GM18870 (cell line): ENCODE results near the gene FAF2.

Experiments
- ATAC-seq: cut with Tn5 transposase; IDR thresholded peaks from one replicate; pipeline ENCODE4 v1.9.1; 2021; ENCODE audit warnings: moderate library complexity; ENCODE audit not compliant: unreplicated experiment

Gene FAF2

DNA sequence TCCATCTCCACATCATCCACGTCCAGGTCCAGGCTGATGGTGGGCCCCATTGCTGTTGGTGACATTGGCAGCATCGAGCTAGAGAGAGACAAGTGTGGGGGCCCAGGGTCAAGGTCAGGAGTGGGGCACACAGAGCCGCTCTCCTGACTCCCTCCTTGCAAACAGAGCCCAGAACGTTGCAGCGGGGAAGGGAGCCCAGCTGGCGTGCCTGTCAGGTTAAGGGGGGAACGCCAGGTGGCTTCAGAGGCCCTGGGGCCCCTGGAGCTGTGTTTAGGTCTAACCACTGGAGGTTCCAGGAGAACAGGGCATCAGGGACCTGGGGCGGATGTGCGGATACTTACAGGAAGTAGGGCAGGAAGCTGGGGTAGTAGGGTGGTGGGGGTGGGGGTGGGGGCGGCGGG, 81.6 kb downstream of the FAF2 start:
- ATAC-seq = no peak

DNA sequence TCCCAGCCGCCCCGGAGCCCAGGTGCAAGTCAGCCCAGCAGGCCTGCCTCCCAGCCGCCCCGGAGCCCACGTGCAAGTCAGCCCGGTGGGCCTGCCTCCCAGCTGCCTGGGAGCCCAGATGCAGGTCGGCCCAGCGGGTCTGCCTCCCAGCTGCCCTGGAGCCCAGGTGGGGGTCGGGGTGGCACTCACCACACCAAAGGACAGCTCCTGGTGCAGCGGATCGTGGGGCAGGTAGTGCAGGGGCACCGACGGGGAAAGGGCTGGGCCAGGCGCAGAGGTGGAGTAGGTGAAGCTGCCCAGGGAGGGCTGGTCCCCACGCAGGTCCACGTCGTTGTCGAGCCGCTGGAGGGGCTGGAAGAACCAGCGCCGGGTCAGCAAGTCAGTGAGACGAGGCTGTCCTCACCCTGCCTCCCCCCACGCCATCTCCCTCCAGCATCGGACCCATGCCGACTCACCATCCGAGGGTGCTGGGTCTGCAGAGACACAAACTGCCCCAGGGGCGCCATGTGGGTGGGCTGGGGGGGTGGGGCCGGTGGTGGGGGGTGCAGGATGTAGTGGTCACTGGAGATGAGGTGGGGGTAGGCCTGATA, 82.3 kb downstream of the FAF2 start:
- no peak for ATAC-seq

DNA sequence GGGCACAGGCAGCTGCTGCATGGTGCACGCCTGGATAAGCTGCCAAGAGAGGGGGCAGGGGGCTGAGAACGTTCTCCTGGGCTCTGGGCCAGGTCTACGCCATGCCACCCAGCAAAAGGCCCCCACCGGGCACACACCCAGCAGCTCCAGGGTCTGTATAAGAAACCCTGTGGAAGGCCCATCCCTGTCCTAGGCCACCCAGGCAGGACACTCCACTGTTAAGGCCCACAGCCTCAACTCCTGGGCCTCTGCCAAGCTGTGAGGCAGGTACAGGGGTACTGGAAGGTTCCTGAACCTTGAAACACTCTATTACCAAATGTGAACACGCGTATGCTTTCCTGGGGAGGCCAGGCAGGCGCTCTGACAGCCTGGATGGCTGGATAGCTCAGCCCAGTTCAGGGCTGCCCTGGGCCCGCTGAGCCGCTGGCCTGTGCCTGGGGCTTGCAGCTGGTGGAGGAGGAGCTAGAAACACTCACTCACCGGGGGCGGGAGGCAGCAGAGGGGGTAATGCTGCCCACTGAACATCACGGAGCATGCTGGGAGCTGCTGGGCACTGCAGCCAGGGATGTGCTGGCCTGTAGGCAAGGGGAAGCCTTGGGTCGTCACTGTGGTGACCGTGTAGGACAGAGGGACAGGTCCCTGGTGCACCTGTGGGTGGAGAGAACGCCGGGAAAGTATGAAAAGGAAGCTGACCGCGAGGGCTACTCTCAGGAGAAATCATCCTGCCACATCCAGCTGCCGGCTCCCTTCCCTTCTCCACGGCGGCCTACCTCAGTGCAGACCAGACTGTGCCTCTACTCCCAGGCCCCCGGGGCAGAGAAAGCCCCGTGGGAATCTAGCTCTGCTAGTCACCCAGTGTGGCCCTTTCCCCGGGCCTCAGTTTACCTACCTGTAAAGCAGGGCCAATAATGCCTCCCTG, 83.1 kb downstream of the FAF2 start:
- no peak for ATAC-seq

DNA sequence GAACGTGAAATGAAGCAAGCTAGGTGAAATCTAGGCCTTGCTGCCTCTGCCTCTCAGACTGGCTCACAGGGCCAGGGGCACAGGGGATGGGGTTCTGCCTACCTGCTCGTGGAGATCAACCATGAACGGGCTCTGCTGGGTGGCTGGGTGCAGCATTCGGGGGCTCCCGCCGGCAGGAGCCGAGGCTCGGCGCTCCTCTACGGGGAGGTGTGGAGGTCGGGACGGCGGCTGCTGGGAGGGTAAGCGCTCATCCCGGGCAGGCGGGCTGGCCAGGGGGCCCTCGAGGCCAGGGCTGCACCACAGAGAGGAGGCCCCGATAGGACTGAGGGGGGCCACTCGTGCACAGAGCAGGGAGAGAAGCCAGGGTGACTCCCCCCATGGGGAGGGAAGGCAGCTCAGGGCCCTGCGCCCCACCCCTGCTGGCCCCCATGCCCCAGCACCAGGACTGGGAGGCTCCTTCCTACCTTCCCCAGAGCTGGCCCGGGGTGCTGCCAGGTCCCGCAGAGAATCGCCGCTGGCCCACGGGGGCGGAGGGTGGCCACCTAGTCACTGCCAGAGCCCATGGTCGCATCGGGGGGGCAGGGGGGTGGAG, 83.8 kb downstream of the FAF2 start:
- ATAC-seq = no peak

DNA sequence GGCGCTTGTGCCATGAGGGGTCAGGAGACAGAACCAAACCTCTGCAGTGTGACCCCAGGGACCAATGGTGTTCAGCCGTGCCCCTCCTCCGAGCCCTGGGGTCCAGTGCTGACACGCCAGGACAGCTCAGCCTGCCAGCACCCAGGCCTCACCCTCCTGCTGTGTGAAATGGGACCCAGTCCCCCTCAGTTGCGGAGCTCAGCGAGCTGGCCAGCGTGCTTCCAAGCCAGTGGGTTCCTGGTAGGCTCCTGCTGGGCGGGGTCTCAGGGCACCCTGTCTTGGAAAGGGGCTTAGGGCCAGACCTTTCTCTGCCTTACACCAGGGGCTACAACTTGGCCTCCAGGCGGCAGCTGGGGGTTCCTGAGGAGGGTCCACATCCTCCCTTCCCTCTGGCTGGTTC, 84.6 kb downstream of the FAF2 start:
- ATAC-seq = no peak

DNA sequence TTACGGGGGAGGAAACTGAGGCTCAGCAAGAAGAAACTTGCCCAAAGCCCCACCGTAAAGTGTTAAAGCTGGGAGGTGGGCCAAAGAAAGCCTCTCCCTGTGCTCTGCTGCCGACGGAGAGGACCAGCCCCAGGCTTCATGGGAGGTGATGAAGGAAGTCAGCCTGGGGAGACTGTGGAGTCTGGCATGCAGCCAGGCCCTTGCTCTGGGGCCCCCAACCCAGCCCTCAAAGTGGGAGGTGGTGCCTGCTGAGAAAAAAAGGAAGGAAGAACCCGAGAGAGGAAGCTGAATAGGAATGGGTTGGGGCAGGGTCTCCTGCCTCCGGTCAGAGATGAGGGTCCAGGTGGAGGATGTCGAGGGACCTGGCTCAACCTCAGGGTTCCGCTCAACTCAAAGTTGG, 85.2 kb downstream of the FAF2 start:
- no peak for ATAC-seq

DNA sequence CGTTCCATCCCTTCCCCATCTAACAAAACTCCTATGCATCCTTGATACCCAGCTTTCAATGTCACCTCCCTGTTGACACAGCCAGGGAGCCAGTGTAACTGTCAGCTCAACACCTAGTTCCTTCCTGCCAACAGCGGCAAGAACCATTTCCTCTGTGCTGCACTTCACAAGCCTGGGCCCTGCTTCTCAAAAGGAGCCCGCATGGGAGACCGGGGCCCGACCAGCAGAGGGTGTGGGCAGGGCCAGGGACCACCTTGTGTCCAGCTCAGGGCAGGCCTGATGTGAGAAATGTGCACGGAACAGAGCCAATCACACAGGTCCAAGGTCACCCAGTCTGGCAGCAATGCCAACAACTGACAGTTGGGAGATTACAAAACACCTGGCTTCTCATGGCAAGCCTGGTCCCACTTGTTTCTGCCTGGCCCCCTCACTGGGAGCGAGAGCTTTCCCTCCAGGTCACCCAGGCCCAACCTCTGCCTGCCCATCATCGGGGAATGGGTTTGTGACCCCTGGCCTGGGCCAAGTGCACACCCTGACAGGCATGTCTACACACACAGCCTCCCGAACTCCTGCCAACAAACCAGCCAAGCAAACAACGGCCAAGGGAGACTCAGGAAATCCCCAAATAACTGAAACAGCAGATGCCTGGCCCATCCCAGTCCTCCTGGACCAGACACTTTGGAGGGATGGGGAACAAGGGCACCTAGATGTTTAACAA, 85.9 kb downstream of the FAF2 start:
- ATAC-seq = no peak

DNA sequence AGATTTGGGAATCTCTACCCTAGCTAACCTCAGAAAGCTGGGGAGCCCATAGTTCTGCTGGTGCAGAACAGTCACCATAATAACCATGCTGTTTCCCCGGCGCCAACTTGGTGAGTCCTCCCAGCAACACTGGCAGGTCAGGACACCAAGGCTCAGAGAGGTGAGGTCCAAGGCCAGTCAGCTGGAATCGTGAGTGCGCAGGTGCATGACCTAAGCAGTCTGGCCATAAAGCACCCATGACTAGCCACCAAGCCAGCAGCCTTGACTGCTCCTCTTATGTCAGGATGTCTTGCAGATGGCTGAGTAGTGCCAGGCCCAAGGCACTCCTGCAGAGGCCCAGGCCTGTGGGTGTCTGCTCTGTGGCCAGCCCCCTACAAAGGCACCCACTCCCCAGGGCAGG, 86.5 kb downstream of the FAF2 start:
- ATAC-seq = no peak

DNA sequence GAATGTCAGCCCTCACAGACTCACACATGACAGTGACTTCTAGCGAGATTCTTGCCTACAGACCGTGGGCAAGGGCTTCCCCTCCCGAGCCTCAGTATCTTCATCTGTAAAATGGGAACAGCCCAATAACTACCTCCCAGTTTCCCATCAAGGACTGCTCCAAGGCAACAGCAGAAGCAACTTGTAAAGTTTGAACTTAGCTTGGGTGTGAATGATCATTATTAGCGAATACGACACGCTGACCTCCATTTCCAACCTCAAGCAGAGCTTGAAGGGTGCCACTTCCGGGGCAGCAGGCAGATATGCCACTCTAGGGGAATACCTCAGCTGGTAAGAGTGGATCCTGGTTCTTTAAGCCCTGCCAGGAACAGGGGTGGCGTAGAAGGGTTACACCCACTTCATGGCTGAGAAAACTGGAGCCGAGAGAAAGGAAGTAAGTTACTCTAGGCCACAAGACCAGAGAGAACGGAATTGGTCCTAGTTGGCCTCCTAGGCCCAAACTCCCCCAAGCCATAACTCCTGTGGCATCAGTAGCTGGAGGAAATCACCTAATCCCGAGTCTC, 87.0 kb downstream of the FAF2 start:
- ATAC-seq = no peak

DNA sequence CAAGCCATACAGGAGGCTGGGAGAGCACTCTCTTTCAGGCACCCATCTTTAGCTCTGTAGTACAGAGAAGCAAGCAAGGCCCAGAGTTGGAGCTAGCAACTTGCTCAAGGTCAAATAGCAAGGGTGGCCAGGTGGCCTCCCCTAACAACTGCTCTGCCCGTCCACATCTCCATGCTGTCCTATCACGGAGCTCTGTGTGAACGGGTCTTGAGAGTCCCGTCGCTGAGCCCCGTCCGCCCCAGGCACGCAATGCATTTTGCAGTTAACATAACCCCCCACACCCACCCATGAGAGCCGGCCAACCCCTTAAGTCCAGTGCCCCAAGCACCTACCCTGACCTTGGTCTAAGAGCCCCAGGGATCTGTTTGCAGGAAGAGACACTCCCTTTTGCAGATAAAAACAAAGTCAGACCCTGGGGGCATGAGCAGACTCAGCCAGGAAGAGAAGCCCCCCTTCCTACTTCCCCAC, 87.5 kb downstream of the FAF2 start:
- no peak for ATAC-seq

DNA sequence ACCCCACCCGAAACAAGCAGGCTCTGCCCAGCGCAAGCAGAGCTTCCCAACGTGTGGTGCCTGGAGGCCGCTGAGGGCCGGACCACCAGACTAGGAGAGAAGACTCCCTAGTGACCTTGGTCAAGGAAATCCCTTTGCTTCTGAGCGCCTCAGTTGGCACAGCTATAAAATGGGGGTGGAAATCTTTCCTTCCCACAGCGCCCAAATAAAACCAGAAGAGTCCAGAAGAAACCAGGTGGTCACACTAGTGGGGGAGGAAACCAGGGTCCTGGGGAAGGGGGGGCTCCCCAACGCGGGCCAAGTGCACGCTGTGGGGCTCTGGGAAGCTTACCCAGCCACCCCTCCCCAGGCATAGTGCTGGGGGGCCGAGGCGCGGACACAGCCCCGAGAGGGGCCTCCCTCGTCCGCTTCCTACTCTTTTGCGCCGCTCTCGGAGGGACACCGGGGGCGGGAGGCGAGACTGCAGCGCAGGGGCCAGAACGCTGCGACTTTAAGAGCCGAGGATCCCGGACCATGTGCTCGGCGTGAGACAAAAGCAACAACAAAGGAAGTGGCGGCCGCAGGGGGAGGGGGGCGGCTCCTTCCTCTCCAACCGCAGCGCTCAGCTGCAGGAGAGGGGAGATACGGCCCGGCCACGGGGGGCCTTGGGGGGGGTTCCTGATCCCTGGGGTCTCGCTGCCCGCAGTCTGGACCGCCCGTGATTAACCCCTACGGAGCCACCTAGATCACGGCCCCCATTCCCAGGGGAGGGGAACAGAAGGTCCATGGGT, 88.1 kb downstream of the FAF2 start:
- ATAC-seq = no peak

DNA sequence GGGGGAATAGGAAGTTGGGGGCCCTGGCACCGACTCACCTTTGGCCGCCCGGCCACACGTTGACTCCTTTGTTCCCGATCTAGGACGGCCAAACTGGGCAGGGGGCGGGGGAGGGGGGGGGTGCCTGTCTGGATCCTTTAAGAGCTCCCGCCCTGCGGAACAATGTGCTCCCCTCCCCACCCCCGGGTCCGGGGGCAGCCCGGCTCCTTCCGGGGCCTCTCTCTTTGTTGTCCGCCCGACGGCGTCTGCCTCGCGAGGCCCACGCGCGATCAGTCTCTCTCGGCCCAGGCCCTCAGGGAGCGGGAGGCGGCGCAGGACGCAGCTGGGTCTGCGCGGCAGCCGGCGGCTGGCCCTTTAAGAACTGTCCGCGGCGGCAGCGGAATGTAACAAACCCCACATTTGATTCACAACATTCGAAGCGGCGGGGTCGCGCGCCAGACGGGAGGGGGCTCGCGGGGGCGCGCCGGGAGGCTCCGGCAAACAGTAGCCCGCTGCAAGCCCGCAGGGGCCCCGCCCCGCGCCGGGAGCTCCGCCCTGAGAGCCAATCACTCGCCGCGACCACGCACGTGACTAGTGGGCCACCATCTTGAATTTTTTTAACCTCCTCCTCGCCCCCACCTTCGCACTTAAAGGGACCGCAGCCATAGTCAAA, 88.8 kb downstream of the FAF2 start, which contains the start of gene RNF44:
Gene RNF44 (minus strand): TSS at position 501 of the 652 bp plus-strand sequence. CDS start 4,930 bp downstream, outside the sequence.
- ATAC-seq = peak; percentile 36

DNA sequence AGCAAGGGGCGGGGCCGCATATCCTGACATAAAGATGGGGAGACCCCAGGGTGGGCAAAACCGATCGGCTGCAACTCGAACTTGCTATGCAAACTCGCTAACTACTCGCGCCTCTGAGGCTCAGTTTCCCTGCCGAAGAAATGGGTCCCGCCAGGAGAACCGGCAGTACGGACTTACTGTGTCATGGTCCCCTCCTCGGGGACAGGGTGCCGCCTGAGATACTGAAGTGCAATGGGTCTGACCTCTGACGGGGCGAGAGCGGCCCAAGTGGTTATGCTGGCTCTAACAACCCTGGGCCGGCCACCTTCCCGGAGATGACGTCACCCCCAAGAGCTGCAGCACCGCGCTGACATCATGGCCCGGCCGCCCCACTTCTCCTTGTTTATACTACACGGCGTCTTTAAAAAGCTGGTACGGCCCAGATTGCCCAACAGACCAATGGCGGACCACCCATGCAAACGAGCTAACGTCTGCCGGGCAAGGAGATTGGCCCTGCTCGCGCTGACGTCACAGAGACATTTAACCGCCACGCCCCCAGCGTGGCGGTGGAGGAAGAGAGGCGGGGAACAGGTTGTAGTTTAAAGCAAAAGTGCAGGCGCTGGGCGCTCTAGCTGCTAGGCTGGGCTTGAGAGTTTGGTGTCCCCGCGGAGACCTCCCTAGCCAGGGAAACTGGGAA, 89.5 kb downstream of the FAF2 start:
- ATAC-seq = peak; percentile 61

DNA sequence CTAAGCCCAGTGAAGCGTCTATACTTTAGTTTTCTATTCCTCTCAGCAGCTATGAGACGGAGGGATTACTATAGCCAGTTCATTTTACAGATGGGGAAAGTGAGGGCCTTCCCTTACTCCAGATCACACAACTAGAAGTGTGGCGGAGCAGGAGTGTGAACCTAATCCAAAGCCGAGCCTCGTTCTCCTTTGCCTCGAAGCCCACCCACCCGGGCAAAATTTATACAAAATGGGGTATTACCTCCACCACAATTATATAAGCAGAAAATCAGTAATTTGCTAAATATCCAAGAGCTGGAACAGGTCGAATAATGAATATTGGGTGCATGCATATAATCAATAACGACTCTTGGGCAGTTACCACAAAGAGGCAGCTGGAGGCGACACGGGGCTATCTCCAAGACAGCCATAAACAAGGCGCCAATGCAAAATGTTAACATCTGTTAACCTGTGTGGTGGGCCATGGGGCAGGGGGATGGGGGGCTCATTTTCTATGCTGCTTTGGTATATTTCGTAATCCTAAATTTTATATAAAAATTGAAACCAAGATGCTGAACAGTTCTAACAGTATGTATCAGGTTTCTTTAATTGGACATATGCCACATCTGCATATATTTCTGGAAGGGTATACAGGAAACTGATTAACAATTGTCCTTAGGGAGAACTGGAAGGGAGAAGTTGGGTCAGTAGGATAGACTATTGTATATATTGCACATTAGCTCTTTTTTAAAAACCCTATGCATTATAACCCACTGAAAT, 90.2 kb downstream of the FAF2 start:
- no peak for ATAC-seq

DNA sequence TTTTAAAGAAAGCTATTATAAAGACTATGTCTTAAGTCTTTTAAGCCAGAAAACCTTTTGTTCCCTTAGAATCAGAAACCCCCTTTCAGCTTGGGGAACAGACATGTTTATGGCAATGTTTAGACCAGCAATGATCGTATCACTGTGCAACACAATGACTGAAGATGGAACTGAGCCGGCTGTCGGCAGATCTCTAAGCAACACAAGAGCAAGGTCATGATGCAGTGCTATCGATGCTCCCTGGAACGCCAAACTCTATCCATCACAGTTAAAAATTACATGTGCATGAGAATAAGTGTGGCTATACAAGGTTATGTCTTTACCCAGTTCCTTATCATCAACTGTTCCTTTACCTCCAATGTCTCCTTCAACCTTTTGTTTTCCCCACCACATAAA, 90.8 kb downstream of the FAF2 start:
- no peak for ATAC-seq

DNA sequence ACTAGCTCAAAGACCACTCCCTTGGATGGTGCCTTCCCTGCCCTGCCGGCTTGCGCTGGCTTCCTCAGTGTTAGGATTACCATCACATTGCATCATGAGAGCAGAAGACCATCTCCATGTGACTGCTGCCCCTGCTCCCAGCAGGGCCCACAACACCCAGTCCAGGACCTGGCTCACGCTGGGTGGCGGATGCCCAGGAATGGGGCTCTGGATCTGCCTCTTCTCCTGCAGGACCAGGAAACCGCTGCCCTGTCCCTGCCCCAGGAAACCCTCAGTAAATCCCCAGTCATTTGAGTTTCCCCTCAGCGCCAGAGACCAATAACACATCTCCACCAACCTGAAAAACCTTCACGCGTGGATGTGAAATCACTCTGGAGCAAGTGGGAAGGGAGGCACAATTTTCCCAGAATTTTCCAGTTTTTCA, 92.3 kb downstream of the FAF2 start:
- no peak for ATAC-seq

DNA sequence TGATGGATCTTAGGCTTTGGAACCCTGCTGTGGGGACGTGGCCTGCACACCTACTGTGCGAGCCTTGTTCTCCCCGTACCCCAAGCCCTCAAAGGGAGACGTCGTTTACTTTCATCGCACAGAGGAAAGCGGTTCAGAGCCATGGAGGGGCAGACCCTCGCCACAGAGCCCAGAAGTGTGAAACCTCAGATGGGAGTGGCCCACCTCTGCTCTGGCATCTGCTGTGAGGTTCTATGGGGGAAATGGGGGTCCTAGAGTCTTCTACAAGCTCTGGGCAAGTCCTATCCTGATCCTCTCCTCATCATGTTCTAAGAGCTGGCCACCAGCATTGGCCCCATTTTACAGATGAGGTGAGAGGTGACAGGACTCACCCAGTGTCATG, 92.8 kb downstream of the FAF2 start:
- ATAC-seq = no peak

DNA sequence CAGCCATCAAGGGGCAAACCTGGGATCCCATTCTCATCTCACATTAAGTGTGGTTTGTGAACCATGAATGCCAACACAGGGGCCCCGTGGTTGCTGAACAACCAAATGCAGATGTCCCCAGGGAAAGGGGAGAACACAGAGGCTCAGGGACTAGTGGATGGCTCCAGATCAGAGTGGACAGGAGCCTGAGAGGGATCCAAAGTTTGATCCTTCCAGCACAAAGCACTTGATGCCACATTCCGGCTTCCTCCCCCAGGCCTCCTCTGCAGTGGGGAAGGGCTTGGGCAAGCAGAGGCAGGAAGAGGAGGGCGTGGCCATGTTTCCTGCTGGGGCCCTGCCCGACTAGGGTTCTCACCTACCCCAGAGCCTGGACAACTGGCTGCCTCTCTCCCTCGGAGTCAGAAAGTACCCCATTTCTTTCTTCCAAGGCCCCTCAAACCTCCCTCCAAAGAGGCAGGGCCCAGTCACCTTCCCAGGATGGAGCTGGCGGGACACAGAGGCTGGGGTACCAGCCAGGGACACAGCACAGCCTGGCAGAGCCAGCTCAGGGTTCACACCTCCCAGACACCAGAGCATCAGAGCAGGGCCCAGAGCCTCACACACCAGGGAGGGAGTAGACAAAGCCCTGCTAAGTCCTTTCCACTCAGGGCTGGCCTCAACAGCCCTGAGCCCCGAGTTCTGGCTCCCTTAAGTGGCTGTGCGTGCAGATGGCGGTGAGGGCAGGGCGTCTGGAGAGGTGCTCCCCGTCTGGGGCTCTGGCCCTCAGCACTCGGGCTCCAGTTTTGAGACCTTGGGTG, 93.4 kb downstream of the FAF2 start:
- no peak for ATAC-seq
